ENCODE measurements around the gene APOB.

DNA sequence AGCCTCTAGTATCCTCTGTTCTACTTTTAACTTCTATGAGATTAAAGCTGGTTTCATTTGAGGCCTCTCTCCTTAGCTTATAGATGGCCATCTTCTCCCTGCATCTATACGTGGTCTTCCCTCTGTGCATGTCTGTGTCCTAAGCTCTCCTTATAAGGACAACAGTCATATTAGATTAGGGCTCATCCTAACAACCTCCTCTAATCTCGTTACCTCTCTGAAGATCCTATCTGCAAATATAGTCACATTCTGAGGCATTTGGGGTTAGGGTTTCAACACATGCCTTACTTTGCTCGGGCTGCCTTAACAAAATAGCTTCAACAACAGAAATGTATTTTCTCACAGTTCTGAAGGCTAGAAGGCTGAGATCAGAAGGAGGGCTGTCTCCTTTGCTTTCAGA, 11.6 kb upstream of the APOB start:
- TF ChIP-seq, protein P1, sequence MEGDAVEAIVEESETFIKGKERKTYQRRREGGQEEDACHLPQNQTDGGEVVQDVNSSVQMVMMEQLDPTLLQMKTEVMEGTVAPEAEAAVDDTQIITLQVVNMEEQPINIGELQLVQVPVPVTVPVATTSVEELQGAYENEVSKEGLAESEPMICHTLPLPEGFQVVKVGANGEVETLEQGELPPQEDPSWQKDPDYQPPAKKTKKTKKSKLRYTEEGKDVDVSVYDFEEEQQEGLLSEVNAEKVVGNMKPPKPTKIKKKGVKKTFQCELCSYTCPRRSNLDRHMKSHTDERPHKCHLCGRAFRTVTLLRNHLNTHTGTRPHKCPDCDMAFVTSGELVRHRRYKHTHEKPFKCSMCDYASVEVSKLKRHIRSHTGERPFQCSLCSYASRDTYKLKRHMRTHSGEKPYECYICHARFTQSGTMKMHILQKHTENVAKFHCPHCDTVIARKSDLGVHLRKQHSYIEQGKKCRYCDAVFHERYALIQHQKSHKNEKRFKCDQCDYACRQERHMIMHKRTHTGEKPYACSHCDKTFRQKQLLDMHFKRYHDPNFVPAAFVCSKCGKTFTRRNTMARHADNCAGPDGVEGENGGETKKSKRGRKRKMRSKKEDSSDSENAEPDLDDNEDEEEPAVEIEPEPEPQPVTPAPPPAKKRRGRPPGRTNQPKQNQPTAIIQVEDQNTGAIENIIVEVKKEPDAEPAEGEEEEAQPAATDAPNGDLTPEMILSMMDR (IDR thresholded peaks at IDR 0.05): no peak
- TF ChIP-seq POLR2A (IDR thresholded peaks at IDR 0.05): no peak

All from esophagus squamous epithelium (tissue), 4 donors.